ENCODE measurements around the gene IREB2.
"Not testable (repeated sequence)": the region's sequence is repeated elsewhere in the genome, so short reads cannot be mapped to it uniquely, and the experiment has no call there.

Gene IREB2, protein sequence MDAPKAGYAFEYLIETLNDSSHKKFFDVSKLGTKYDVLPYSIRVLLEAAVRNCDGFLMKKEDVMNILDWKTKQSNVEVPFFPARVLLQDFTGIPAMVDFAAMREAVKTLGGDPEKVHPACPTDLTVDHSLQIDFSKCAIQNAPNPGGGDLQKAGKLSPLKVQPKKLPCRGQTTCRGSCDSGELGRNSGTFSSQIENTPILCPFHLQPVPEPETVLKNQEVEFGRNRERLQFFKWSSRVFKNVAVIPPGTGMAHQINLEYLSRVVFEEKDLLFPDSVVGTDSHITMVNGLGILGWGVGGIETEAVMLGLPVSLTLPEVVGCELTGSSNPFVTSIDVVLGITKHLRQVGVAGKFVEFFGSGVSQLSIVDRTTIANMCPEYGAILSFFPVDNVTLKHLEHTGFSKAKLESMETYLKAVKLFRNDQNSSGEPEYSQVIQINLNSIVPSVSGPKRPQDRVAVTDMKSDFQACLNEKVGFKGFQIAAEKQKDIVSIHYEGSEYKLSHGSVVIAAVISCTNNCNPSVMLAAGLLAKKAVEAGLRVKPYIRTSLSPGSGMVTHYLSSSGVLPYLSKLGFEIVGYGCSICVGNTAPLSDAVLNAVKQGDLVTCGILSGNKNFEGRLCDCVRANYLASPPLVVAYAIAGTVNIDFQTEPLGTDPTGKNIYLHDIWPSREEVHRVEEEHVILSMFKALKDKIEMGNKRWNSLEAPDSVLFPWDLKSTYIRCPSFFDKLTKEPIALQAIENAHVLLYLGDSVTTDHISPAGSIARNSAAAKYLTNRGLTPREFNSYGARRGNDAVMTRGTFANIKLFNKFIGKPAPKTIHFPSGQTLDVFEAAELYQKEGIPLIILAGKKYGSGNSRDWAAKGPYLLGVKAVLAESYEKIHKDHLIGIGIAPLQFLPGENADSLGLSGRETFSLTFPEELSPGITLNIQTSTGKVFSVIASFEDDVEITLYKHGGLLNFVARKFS

DNA sequence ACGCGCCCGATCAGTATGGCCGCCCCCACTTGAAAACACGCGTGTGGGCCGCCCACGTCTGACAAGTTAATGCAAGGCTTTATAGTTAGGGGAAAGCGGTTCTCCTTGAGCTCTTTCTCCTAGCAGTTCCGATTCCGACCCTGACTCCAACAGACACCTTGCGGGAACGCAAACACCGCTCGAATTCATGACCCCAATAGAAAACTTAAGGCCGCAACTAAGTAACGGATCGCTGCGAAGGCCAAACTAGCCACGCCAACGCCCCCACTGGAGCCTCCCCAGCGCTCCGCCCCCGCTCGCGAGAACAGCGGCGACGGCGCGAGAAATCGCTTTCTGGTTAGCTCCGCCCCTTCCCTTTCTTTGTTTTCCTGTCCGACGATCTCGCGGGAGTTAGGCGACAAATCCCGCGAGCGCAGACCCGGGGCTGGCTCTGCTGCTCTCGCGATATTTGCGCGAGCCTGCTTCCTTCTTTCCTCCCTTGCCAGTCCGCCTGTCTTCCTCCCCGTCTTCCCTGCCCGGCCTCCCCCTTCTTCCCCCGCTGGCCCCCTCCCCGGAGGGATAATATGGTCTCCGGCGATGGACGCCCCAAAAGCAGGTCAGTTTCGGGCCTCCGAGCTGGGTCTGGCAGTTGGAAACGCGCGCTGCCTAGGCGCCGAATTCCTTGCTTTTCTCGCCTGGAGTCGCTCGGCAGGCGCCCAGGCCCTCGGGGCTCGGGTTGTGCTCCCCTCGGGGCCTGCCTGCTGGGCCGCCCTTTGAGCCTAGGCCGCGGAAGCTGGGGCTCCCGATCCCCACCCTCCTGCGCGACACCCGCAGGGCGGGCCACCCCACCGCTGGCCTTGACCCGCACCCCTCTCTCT lies at the start of gene IREB2:
Gene IREB2 (plus strand): TSS at position 455 of the 857 bp plus-strand sequence. CDS start 122 bp downstream, at position 577.
- in situ Hi-C loops (cut with MboI; ENCODE audit: low sequenced_read_pairs), result no loop called here

DNA sequence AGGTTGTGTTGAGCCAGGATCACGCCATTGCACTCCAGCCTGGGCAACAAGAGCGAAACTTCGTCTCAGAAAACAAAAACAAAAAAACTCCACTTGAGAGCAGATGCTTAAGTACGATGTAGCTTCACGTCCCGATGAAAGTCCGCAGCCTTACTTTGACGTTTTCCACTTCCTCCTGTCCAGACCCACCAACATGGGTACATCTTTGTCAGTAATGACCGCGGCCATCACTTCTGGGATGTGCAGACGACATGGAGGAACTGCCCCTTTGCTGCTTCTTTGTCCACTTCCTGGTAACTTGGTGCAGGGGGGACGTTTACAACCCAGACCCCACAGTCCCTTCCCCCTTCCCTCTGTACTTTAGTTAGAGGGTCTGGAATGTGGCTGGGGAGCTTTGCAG lies 49.2 kb upstream of the IREB2 start:
- in situ Hi-C loops (cut with MboI; ENCODE audit: low sequenced_read_pairs), result no loop called here

DNA sequence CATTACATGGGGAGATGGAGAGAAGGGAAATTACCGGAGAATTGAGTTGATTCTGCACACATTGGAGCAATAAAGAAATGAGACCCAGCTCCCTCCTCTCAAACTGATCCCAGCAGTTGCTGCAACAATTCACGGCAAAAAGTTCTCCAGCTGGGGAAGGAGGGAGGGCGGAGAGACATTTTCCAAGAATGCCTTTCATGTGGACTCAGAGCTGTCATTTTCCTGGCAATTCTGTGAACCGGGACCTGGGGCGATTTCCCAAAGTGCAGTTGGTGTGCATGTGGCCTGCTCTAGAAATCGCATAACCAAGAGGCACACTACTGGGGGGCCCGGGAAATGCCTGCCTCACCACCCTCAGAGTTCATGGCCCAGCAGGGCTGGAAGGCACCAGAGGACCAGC lies 48.7 kb upstream of the IREB2 start:
- in situ Hi-C loops (cut with MboI; ENCODE audit: low sequenced_read_pairs), result no loop called here

DNA sequence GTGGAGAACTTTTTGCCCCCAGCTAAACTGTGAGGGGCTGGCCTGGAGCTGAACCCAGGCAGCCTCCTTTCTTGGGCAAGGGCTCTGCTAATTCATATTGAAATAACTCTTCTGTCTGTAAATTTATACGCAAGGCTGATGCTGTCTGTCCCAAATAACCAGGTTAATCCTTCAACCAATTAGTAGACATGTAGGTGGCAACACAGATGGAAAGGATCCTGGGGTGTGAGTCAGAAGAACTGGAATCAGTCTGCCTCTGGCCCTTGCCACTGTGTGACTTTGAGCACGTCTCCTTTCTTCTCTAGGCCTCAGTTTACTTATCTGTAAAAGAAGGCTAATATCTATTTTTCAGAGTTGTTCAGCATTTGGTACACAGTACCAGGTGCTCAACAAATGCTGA lies 48.3 kb upstream of the IREB2 start:
- in situ Hi-C loops (cut with MboI; ENCODE audit: low sequenced_read_pairs), result no loop called here

DNA sequence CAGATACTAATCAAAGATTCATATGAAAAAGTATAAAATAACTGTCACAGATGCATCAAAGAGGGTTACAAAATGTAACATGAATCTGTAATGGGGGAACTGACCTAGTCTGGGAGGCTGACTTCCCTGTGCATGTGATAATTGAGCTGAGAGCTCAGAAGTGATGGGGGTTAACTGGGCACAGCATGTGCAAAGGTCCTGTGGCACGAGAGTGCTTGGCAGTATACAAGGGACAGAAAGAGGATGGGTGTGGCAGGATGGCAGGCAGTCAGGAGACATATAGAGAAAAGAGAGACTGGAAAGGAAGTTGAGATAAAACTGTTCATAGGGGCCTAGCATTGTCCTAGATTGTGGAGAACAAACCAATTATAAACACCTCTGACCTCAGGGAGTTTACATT lies 47.8 kb upstream of the IREB2 start:
- in situ Hi-C loops (cut with MboI; ENCODE audit: low sequenced_read_pairs), result no loop called here

DNA sequence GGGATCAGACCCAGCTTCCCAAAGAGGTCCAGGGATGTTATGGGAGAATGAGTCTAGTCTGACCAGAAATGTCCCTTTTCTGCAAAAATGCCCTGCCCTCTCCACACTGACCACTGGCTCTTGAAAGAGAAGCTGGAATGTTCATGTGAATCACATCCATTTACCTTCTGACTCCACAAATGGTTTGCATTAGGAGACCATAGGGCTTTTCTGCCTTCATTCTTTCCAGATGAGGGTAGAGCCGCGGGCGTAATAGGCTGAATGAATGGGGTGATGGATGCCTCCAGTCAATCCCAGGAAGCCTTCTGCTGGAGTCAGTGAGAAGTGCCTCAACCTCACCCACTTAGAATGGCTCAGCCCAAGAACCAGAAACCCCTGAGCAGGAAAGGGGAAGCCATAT lies 47.2 kb upstream of the IREB2 start:
- in situ Hi-C loops (cut with MboI; ENCODE audit: low sequenced_read_pairs), result no loop called here

DNA sequence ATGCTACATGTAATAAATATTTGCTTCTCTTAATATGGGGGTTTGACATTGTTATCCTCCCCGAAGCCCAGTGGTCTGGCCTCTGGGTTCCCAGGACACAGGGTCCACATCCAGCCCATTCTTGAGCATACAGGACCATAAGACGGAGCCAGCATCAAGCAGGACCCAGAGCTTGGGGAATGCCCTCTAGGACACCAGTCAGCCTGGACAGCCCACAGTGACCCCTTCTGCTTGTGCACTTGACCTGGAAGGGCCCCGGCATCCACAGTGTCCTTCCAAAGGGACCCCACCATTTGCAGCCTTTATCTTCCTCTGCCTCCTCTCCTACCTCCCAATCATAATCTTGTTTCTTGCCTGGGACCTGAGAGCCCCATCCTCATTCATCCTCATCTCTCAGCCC lies 46.2 kb upstream of the IREB2 start:
- in situ Hi-C loops (cut with MboI; ENCODE audit: low sequenced_read_pairs), result no loop called here

DNA sequence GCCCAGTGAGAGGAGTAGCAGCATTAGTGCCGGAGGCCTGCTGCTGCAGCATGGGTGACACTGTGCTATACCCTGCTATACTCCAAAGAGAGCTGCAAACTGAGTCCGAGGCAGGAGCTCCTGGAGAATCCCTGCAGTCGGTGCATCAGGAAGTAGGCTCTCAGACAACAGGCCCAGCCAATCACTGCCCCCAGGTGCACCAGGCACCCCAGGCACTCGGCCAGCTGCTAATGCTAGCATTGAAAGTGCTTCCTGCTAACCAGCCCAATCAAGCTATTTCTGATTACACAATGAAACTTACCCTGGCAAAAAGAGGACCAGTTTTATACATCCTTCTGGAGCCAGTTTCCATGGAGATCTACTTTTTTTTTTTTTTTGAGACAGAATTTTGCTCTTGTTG lies 45.6 kb upstream of the IREB2 start:
- in situ Hi-C loops (cut with MboI; ENCODE audit: low sequenced_read_pairs), result no loop called here

DNA sequence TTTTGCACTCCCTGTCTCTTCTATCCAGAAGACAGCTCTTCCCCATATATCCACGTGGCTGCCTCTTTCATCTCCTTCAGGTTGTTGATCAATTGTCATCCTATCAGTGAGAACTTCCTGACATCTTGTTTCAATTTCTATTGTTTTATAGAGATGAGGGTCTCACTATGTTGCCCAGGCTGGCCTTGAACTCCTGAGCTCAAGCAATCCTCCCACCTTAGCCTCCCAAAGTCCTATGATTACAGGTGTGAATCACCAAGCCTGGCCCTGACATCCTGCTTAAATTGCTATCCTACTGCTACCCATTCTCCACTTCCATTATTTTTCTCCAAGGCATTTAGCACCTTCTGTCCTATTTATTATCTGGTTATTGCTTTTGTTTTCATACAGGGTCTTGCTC lies 44.9 kb upstream of the IREB2 start:
- in situ Hi-C loops (cut with MboI; ENCODE audit: low sequenced_read_pairs), result no loop called here

DNA sequence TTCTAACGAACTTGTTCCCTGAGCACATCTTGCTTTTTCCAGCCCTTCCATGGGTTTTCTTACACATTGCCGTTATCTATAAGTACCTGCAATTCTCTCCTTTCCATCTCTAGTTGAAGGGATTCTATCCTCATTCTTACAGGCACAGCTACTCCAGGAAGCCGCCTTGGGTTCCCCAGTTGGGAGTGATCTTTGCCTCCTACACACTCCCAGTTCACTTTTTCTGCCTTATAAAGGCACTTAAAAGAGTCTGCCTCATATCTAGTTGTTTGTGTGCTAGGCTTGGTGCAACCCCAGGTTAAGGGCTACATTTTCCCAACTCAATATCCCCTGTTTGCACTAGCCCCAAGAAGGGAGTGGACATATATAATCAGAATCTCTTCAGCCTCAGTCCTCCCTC lies 44.0 kb upstream of the IREB2 start:
- in situ Hi-C loops (cut with MboI; ENCODE audit: low sequenced_read_pairs), result no loop called here

DNA sequence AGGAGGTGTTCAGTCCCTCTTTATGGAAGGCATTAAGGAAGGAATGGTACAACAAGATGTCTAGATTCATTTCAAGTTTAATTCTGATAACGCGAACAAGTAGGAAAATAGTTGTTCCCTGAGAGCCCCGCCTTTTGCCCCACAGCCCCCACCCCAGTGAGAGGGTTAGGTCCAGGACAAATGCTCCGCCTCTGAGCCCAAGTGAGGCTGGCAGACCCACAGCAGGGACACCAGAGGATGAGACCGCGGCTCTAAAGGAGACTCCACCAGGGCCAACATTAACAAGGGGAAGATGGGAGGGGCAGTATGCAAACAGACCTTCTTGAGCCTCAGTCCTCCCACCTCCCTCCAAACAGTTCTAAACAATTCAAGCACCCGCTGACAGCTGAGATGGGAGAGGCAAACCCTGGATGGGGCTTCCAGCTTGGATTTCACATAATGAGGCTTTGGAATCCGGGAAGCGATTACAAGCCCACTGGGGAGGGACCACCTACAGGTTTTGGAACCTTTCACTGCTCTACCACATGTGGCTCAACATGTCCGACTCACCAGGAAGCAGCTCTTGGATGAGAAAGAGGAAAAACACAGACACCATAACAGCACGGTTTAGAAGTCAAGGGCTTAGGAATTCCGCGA lies 42.9 kb upstream of the IREB2 start:
- in situ Hi-C loops (cut with MboI; ENCODE audit: low sequenced_read_pairs), result no loop called here

DNA sequence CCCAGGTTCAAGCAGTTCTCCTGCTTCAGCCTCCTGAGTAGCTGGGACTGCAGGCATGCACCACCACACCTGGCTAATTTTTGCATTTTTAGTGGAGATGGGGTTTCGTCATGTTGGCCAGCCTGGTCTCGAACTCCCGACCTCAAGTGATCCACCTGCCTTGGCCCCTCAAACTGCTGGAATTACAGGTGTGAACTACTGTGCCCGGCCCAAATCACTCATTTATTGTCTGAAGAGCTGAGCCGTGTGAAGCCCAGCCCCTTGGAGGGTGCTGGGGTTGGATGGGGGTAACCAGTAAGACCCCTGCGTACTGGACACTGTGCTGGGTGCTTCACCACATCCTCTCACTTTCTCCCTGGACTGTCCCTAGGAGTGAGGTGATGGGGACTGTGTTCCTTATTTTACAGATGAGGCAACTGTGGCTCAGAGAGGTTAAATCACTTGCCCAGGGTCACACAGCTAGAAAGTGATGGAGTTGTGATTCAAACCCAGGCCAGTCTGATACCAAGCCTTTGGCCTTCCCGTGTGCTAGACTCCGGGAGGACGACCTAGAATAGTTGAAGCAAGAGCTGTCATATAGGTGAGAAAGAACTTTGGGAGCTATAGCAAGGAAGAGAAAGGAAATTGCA lies 41.7 kb upstream of the IREB2 start:
- in situ Hi-C loops (cut with MboI; ENCODE audit: low sequenced_read_pairs), result no loop called here

DNA sequence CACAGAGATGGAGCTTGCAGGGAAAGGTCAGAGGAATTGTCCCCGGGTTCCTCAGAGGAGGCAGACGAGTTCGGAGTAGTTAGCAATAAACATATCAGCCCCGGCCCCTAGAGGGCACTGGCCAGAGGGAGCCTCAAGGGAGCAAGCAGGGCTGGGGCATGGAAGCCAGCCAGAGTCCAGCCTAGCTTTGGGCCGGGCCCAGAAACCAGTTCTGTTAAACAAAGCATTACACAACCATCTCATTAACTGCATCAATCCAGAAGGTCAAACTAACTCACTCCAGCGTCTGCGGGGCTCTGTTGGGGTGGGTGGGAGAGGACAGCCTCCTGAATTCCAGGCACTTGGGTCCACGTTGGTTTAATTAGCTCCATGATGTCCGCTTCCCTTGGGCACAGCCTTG lies 41.0 kb upstream of the IREB2 start:
- in situ Hi-C loops (cut with MboI; ENCODE audit: low sequenced_read_pairs), result no loop called here

DNA sequence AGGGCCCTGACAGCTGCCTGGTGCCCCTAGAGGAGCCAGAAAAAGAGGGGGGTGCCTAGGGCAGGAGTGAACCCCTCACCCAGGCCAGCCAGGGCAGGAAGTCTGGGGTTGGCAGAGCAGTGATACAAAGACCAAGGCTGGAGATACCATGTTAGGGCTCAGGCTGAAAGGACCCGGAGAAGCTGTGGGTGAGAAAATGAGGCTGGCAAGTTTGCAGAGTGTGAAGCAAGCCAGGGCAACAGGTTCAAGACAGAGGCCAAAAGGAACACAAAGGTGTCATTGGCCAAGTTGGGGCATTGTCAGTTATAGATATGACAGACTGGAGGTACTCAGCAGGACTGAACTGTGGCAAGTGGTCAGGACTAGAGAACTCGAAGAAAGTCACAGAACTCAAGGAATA lies 40.6 kb upstream of the IREB2 start:
- in situ Hi-C loops (cut with MboI; ENCODE audit: low sequenced_read_pairs), result no loop called here

DNA sequence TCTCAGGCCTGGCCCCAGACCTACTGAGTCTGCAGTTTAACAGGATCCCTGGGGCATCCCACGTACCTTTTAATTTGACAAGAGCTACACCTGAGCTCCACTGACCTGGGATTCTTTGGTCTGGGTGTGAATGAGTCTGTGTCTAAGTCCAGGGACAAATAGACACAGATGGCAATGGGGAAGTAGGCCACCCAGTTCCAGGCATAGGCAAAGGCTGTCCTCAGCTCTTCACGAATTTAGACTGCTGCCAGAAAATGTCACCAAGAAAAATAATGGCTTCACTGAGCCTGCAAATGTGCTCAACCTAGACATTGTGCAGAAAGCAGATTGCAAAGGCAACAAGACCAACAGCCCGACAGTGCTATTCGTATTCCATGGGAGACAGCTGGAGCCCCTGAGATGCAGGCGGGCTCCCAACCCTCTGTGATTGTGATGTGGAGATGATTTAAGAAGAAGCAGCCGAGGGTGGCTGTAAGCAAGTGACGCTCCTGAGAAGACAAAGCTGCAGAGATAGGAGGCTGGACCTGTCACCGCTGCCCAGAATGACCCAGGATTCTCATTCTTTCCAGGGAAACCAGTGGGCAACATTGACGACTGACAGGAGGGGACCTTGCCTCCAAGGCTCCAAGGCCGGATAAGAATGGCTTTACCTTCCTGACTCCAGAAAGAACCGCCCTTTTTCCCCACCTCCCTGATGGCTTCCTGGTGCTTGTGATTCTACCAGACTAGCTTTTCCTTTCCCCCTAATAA lies 39.8 kb upstream of the IREB2 start:
- in situ Hi-C loops (cut with MboI; ENCODE audit: low sequenced_read_pairs), result no loop called here

DNA sequence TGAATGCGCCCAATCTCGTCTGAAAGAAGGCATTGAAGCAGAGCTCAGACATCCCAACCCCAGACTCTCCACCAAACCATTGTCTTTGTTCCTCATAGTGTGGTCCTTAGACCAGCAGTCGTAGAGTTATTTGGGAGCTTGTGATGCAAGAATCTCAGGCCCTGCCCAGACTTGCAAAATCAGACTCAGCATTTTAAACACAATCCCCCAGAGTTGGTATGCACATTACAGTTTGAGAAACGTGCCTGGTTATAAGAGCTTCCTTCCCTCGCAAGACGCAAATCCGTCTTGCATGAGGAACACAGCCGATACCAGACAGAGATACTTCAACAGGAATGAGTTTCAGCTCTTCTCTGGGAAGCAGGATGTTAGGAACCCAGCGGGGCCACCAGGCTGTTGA lies 38.9 kb upstream of the IREB2 start:
- in situ Hi-C loops (cut with MboI; ENCODE audit: low sequenced_read_pairs), result no loop called here

DNA sequence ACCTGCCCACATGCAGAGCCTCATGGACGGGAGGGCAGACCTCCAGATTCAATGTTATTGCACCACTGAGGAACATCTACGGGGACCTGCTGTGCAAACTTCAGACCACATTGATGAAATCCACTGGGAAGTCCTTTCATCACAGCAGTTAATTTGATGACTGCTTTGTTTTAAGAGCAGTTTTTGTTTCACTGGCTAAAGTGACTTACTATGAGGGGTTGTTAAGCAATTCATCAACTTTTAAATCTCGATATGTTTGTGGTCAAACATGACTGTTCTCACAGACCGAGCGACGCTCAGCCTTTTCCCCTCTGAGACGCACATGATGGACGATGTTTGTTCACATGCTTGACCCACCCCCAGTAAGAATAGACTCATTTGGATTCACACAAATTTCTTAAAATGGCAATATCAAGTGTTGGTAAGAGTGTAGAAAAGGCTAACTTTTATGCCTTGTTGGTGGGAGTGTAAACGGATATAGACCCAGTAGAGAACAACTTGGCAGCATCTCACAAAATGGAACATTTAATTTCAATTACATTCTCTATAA lies 35.9 kb upstream of the IREB2 start:
- in situ Hi-C loops (cut with MboI; ENCODE audit: low sequenced_read_pairs), result no loop called here

DNA sequence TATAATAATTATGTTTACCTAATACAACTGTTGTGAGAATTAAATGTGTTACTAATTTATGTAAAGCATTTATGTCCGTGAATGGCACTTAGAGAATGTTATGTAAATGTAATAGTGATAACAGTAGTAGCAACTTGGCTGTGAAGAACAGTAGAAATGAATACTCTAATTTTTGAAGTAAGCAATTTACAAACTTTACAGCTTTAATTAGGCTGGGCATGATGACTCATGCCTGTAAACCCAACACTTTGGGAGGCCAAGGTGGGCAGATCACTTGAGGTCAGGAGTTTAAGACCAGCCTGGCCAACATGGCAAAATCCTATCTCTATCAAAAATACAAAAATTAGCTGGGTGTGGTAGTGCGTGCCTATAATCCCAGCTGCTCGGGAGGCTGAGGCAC lies 33.9 kb upstream of the IREB2 start:
- in situ Hi-C loops (cut with MboI; ENCODE audit: low sequenced_read_pairs), result no loop called here

DNA sequence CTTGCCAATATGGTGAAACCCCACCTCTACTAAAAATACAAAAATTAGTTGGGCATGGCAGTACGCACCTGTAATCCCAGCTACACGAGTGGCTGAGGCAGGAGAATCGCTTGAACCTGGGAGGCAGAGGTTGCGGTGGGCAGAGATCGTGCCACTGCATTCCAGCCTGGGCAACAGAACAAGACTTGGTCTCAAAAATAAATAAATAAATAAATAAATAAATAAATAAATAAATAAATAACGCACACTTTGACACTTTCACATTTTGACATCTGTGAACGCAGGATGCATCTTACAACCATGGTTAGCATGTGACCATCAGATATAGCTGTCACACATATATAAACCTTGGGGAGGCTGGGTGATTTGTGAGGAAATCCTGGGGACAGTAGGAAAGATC lies 33.2 kb upstream of the IREB2 start:
- in situ Hi-C loops (cut with MboI; ENCODE audit: low sequenced_read_pairs), result not testable (repeated sequence)

All from HL-60/S4 treated with retinoic acid at 250 ng/mL for 4 days and 3 days (cell line).